Panc1 (cell line): ENCODE data around the gene PLA2G5. TPM values are rescaled to one million over a fixed set of nuclear protein-coding genes. Genes with fewer than 3 reads are reported as not detected.

Experiments used
- ATAC-seq: fragments of 200-7000 bp; cut with Tn5 transposase; 2 replicates; pipeline ENCODE4 v1.9.1; 2020; ENCODE audit warnings: mild to moderate bottlenecking, moderate library complexity
- BruUV-seq: library from RNA; stranded (reverse); fragments of 400-500 nt; replicated peaks from 2 replicates; lab custom pipeline; 2021; lab: Mats Ljungman, UMichigan
- CTCF ChIA-PET: fragments of 300-600 bp; sonication (Branson Sonifier 250); formaldehyde crosslinking; loops from one replicate; lab custom pipeline; 2022; ENCODE audit warnings: antibody characterized with exemption; lab: Charles Lee
- POLR2A ChIA-PET: fragments of 300-600 bp; sonication (Branson Sonifier 250); formaldehyde crosslinking; loops from one replicate; lab custom pipeline; 2022; ENCODE audit warnings: antibody characterized with exemption; lab: Charles Lee
- DNase-seq: peaks from one replicate; pipeline ENCODE4 v3.0.0-alpha.2; 2010; ENCODE audit warnings: low read depth, low spot score
- H3K27ac ChIP-seq: 2 replicates; pipeline ENCODE4 v1.5.1; 2011; ENCODE audit warnings: mild to moderate bottlenecking, low read length, inconsistent platforms
- H3K27me3 ChIP-seq: fragments of 200-500 bp; sonication (Bioruptor generic); 2 replicates; pipeline ENCODE4 v1.6.0; 2014; ENCODE audit warnings: low read length, inconsistent platforms; ENCODE audit not compliant: control insufficient read depth, insufficient read depth
- H3K36me3 ChIP-seq: fragments of 200-500 bp; sonication (Bioruptor generic); 2 replicates; pipeline ENCODE4 v1.5.1; 2014; ENCODE audit warnings: inconsistent platforms, mild to moderate bottlenecking, low read length, moderate library complexity; ENCODE audit not compliant: control insufficient read depth, insufficient read depth
- H3K4me1 ChIP-seq: 2 replicates; pipeline ENCODE4 v1.5.1; 2011; ENCODE audit warnings: inconsistent platforms, mild to moderate bottlenecking, low read length, moderate library complexity; ENCODE audit not compliant: control insufficient read depth, insufficient read depth
- H3K4me3 ChIP-seq, 2 experiments: 2 replicates each; pipeline ENCODE4 v1.5.1; 2011 to 2012; ENCODE audit warnings: low read depth in 2 of 2, low read length in 2 of 2, mild to moderate bottlenecking in 2 of 2, inconsistent platforms in 1 of 2, moderate library complexity in 1 of 2
- H3K9me3 ChIP-seq: fragments of 200-500 bp; sonication (Bioruptor generic); 2 replicates; pipeline ENCODE4 v1.5.1; 2014; ENCODE audit warnings: low read depth, mild to moderate bottlenecking, inconsistent platforms, low read length, moderate library complexity; ENCODE audit not compliant: control insufficient read depth, insufficient read depth
- POLR2AphosphoS5 ChIP-seq: IDR thresholded peaks from 2 replicates; pipeline ENCODE4 v1.6.1; 2012; ENCODE audit warnings: mild to moderate bottlenecking, low read depth, low read length, moderate library complexity
- SIN3A ChIP-seq: IDR thresholded peaks from 2 replicates; pipeline ENCODE4 v1.6.1; 2012; ENCODE audit warnings: low read depth, mild to moderate bottlenecking, low read length, moderate library complexity, borderline replicate concordance; ENCODE audit not compliant: insufficient read depth
- TCF7L2 ChIP-seq: IDR thresholded peaks from 2 replicates; pipeline ENCODE4 v1.6.1; 2011; ENCODE audit warnings: mild to moderate bottlenecking, low read depth, low read length, inconsistent platforms
- in situ Hi-C: cut with HindIII; loops from 2 replicates; pipeline ENCODE4 v1.10.0; 2016; ENCODE audit warnings: low sequenced_read_pairs, low pct_unique_long_range_greater_than_20kb
- intact Hi-C: fragments of 100-400 bp; cut with micrococcal nuclease; formaldehyde crosslinking; loops from one replicate; pipeline ENCODE4 v1.10.0; 2022; ENCODE audit not compliant: unreplicated experiment
- total RNA-seq: library from RNA; stranded (reverse); gene quantifications from one replicate; pipeline ENCODE4 v1.2.1, GENCODE V29; 2021; ENCODE audit not compliant: unreplicated experiment
- TF ChIP-seq, protein P1 (sequence below), 2 experiments: IDR thresholded peaks; 2 replicates each; pipeline ENCODE4 v1.6.1; 2011 to 2012; ENCODE audit warnings: low read depth in 2 of 2, control low read depth in 1 of 2, low read length in 1 of 2, mild to moderate bottlenecking in 1 of 2, moderate library complexity in 1 of 2; ENCODE audit not compliant: insufficient read depth in 1 of 2
- TF ChIP-seq, protein P2 (sequence below): fragments of 450-650 bp; IDR thresholded peaks from 2 replicates; pipeline ENCODE4 v1.5.1; 2017; ENCODE audit warnings: mild to moderate bottlenecking

Gene PLA2G5
- total RNA-seq, 1 experiment from 2014 or later: not detected

DNA sequence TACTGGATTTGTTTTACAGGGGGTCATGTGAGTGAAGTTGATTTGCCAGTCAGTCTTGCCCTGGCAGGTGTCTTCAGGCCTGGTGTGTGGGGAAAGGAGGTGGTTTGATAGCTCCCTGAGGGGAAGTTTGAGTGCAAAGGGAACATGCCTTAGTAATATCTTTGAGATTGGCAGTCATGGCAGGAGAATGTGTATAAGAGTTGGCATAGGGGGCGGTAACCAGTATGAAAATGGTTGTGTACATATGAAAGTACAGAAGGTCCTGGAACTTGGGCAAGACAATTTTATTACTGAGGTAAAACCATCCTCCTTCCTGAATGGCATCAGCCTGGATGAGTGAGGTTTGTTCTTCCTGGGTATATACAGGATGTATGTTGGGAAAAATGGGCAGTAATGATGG lies 37.6 kb upstream of the PLA2G5 start:
- TF ChIP-seq, protein P1, sequence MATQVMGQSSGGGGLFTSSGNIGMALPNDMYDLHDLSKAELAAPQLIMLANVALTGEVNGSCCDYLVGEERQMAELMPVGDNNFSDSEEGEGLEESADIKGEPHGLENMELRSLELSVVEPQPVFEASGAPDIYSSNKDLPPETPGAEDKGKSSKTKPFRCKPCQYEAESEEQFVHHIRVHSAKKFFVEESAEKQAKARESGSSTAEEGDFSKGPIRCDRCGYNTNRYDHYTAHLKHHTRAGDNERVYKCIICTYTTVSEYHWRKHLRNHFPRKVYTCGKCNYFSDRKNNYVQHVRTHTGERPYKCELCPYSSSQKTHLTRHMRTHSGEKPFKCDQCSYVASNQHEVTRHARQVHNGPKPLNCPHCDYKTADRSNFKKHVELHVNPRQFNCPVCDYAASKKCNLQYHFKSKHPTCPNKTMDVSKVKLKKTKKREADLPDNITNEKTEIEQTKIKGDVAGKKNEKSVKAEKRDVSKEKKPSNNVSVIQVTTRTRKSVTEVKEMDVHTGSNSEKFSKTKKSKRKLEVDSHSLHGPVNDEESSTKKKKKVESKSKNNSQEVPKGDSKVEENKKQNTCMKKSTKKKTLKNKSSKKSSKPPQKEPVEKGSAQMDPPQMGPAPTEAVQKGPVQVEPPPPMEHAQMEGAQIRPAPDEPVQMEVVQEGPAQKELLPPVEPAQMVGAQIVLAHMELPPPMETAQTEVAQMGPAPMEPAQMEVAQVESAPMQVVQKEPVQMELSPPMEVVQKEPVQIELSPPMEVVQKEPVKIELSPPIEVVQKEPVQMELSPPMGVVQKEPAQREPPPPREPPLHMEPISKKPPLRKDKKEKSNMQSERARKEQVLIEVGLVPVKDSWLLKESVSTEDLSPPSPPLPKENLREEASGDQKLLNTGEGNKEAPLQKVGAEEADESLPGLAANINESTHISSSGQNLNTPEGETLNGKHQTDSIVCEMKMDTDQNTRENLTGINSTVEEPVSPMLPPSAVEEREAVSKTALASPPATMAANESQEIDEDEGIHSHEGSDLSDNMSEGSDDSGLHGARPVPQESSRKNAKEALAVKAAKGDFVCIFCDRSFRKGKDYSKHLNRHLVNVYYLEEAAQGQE (IDR thresholded peaks at IDR 0.05; ENCODE audit: insufficient read depth in 1 of 2, low read depth in 2 of 2, low read length in 1 of 2): no peak
- TF ChIP-seq TCF7L2 (no peak), POLR2AphosphoS5 (no peak), SIN3A (no peak)
- TF ChIP-seq, protein P2, sequence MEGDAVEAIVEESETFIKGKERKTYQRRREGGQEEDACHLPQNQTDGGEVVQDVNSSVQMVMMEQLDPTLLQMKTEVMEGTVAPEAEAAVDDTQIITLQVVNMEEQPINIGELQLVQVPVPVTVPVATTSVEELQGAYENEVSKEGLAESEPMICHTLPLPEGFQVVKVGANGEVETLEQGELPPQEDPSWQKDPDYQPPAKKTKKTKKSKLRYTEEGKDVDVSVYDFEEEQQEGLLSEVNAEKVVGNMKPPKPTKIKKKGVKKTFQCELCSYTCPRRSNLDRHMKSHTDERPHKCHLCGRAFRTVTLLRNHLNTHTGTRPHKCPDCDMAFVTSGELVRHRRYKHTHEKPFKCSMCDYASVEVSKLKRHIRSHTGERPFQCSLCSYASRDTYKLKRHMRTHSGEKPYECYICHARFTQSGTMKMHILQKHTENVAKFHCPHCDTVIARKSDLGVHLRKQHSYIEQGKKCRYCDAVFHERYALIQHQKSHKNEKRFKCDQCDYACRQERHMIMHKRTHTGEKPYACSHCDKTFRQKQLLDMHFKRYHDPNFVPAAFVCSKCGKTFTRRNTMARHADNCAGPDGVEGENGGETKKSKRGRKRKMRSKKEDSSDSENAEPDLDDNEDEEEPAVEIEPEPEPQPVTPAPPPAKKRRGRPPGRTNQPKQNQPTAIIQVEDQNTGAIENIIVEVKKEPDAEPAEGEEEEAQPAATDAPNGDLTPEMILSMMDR: no peak
- H3K4me1 ChIP-seq: no peaks in the 10 kb centered on the region
- H3K27ac ChIP-seq: no peak overlapping the region
- CTCF ChIA-PET: no interaction called here
- peaks cover 4% of the 10 kb centered on the region; the same call in 1 of the 2 replicates for H3K27me3 ChIP-seq
- intact Hi-C loops: no loop called here
- in situ Hi-C loops: no loop called here
- POLR2A ChIA-PET: no interaction called here
- ATAC-seq (no peak), DNase-seq (no peak)
- no TSS peak for BruUV-seq
- no peaks in the 10 kb centered on the region for H3K36me3 ChIP-seq
- H3K4me3 ChIP-seq: no peak overlapping the region
- H3K9me3 ChIP-seq: no peaks in the 10 kb centered on the region

DNA sequence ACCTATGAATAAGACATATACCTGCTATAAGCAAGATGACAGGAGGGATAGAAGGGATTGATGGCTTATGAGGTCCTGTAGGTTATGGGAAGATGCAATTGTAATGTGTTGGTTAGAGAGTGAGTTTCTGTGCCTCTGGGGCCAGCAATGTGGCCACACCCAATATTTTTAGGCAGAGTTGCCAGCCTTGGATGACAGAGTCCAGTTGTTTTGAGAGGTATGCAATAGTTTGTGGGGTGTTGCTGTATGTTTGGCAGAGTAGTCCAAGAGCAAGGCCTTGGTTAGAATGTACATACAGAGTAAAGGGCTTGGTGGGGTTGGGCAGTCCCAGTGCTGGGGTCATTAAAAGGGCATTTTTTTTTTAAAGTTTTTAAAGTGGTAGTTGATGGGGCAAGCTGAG lies 36.6 kb upstream of the PLA2G5 start:
- H3K4me3 ChIP-seq: no peak overlapping the region
- peaks cover 4% of the 10 kb centered on the region; the same call in 1 of the 2 replicates for H3K27me3 ChIP-seq
- no TSS peak for BruUV-seq
- TF ChIP-seq SIN3A (no peak), TCF7L2 (no peak), POLR2AphosphoS5 (no peak)
- TF ChIP-seq, protein P1 (IDR thresholded peaks at IDR 0.05; ENCODE audit: insufficient read depth in 1 of 2, low read depth in 2 of 2, low read length in 1 of 2): no peak
- TF ChIP-seq, protein P2: no peak
- ChIA-PET POLR2A (interaction anchor here (0.6 kb wide), 1 partner anchor 397 kb away, joined by 3 read pairs; no protein-coding TSS in a partner anchor), CTCF (no interaction called here)
- H3K9me3 ChIP-seq: no peaks in the 10 kb centered on the region
- no peak for ATAC-seq
- intact Hi-C loops: no loop called here
- no peak for DNase-seq
- no peaks in the 10 kb centered on the region for H3K36me3 ChIP-seq
- no peaks in the 10 kb centered on the region for H3K4me1 ChIP-seq
- no peak overlapping the region for H3K27ac ChIP-seq
- in situ Hi-C loops: no loop called here
